HG02610 (cell line): ENCODE measurements around the gene XKR7.

ENCODE experiments used
- ATAC-seq: cut with Tn5 transposase; IDR thresholded peaks from one replicate; pipeline ENCODE4 v1.9.1; 2021; ENCODE audit warnings: mild to moderate bottlenecking, moderate library complexity; ENCODE audit not compliant: unreplicated experiment

The XKR7 gene

GRCh38 chr20:32036716-32037485, 69.0 kb downstream of the XKR7 start:
- ATAC-seq, result no peak

- no peak for ATAC-seq
These were observed 70.0 kb downstream of the XKR7 start for GRCh38 chr20:32037929-32038328.

- peak; percentile 68 for ATAC-seq
These were observed 72.4 kb downstream of the XKR7 start for GRCh38 chr20:32040142-32040953.

- no peak for ATAC-seq
These were observed 78.0 kb downstream of the XKR7 start for GRCh38 chr20:32045999-32046398.

- no peak for ATAC-seq
These were observed 82.4 kb downstream of the XKR7 start for GRCh38 chr20:32050324-32050841.

GRCh38 chr20:32050851-32051556, 83.1 kb downstream of the XKR7 start:
- ATAC-seq, result no peak

- ATAC-seq, result no peak
These were observed 83.8 kb downstream of the XKR7 start for GRCh38 chr20:32051720-32052089.

- ATAC-seq, result no peak
These were observed 84.3 kb downstream of the XKR7 start, which contains the start of gene HCK for GRCh38 chr20:32052090-32052777. Gene HCK, plus strand, starts transcription at chr20:32052242.

- ATAC-seq, result no peak
These were observed 84.9 kb downstream of the XKR7 start for GRCh38 chr20:32052778-32053362.
